ENCODE data around the gene ANAPC13.

DNA sequence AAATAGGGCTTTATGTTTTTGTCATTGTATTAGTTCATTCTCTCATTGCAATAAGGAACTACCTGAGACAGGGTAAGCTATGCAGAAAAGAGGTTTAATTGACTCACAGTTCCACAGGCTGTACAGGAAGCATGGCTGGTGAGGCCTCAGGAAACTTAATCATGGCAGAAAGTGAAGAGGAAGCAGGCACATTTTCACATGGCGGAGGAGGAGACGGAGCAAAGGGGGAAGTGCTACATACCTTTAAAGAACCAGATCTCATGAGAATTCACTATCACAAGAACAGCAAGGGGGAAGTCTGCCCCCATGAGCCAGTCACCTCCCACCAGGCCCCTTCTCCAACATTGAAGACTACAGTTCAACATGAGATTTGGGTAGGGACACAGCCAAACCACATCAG lies 25.7 kb upstream of the ANAPC13 start:
- TF ChIP-seq, protein P1, sequence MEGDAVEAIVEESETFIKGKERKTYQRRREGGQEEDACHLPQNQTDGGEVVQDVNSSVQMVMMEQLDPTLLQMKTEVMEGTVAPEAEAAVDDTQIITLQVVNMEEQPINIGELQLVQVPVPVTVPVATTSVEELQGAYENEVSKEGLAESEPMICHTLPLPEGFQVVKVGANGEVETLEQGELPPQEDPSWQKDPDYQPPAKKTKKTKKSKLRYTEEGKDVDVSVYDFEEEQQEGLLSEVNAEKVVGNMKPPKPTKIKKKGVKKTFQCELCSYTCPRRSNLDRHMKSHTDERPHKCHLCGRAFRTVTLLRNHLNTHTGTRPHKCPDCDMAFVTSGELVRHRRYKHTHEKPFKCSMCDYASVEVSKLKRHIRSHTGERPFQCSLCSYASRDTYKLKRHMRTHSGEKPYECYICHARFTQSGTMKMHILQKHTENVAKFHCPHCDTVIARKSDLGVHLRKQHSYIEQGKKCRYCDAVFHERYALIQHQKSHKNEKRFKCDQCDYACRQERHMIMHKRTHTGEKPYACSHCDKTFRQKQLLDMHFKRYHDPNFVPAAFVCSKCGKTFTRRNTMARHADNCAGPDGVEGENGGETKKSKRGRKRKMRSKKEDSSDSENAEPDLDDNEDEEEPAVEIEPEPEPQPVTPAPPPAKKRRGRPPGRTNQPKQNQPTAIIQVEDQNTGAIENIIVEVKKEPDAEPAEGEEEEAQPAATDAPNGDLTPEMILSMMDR (optimal IDR thresholded peaks at IDR 0.05 in 1 of 3, IDR thresholded peaks at IDR 0.05 in 1 of 3, conservative IDR thresholded peaks at IDR 0.05 in 1 of 3; ENCODE audit: extremely low read depth in 1 of 3, insufficient read depth in 2 of 3, low read length in 3 of 3) = no peak
- no peak for TF ChIP-seq EZH2 (IDR thresholded peaks at IDR 0.05; ENCODE audit: low read length)
